ENCODE measurements around the gene PLXNA4.

PLXNA4 gene

DNA sequence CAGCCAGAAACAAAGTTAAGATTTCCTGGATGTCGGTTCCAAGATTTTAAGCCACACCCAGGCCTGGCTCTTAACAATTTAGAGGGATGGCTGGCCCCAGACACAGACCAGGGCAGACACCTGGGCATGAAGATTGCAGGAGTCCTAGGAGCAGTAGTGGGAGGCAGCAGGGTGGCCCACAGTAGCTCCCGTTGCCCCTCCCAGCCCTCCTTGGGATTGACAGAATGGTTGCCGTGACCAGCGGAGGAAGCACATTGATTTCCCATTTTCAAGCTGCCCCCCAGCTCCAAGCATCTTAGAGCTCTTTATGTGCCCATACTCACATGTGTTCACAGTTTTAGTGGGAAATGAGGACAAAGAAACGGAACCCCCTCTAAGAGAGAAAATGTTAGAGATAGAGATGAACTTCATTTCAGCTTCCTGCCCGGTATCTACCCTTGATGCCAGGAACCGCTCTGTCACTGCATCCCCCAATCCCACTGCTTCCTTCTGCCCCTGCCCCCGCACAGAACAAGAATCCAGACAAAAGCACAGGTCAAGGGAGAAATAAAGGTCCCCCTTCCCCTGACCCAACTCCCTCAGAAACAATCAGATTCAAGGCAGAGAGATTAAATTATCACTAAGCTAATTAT, 101.1 kb downstream of the PLXNA4 start:
- no peak for DNase-seq (ENCODE audit: low read depth in 2 of 2)

GRCh38 chr7:132472463-132473120, 103.7 kb downstream of the PLXNA4 start:
- DNase-seq (ENCODE audit: low read depth in 2 of 2), result no peak

DNA sequence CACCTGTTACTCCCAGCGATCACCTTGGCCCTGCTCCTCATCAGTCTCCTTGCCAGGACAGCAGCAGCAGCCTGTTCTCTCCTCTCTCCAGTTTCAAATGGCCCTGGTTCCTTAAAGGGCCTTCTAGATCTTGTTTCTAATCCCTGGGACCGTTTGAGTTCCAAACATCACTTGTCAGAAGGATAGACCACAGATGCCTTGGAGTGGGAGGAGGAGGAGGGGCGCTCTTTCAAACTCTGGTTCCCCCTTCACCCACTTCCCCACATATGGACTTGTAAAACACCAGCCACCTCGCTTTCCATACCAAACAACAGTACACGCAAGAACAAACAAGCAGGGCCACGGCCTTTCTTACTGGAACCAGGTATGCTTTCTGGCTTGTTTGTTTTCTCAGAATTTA, 104.8 kb downstream of the PLXNA4 start:
- no peak for DNase-seq (ENCODE audit: low read depth in 2 of 2)

DNA sequence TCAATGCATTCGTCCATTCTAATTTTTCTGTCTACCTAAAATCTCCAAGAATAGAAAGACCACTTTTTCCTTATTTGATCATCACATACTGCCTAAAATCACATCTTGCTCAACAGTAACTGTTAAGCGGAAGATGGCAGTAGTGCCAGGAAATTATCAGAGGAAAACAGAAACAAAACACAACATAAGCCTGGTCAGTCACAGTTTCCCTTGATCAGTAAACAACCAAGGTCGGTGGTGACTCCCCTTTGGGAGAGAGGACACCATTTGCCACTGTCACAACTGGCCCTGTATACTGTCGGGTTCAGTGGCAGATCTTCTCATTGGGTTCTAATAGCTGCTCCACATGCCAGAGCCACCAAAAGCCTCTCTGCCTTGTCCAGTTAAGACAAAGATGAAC, 106.6 kb downstream of the PLXNA4 start:
- DNase-seq (ENCODE audit: low read depth in 2 of 2), result no peak

GRCh38 chr7:132469264-132469663, 107.0 kb downstream of the PLXNA4 start:
- no peak for DNase-seq (ENCODE audit: low read depth in 2 of 2)

- DNase-seq (ENCODE audit: low read depth in 2 of 2), result no peak
These were observed 109.9 kb downstream of the PLXNA4 start for GRCh38 chr7:132466367-132466766.

- DNase-seq (ENCODE audit: low read depth in 2 of 2), result no peak
These were observed 110.8 kb downstream of the PLXNA4 start for GRCh38 chr7:132465516-132465915.

DNA sequence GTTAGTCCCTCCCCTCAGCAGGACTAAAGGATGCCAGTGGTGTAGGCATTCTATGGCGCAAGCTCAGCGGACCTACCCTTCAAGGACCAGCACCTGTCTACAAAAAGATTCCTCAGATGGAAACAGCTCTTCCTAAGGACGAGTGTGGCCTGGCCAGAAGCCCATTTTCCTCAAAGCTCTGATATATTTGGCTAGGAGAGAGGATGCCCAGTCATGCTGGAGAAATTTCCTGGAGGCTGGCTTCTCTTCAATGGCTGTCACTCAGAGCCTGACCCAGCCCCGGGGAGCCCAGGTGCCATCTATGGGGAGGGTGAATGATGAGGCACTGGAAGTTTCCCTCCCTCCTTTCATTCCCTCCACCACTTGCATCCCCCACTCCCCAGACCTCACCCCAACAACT, 111.5 kb downstream of the PLXNA4 start:
- DNase-seq (ENCODE audit: low read depth in 2 of 2), result no peak

DNA sequence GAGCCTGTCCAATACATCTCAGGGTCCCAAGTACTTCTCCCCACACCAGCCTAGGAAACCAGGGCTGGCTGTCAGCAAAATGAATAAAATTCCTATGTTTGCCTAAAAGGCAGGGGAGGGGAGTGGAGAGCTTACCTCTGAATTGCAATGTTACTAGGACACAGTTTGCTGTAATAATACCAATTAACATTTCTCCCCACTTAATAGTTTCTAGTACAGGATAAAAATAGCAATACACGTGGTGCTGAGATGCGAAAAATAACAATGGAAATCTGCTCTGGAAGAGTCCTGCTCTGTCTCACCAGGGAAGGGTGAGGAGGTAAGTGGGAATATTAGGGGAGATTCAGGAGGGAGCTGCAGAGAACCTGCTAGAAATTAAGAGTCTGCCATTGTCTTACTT, 112.3 kb downstream of the PLXNA4 start:
- no peak for DNase-seq (ENCODE audit: low read depth in 2 of 2)

- no peak for DNase-seq (ENCODE audit: low read depth in 2 of 2)
These were observed 113.8 kb downstream of the PLXNA4 start for GRCh38 chr7:132462478-132462877.

DNA sequence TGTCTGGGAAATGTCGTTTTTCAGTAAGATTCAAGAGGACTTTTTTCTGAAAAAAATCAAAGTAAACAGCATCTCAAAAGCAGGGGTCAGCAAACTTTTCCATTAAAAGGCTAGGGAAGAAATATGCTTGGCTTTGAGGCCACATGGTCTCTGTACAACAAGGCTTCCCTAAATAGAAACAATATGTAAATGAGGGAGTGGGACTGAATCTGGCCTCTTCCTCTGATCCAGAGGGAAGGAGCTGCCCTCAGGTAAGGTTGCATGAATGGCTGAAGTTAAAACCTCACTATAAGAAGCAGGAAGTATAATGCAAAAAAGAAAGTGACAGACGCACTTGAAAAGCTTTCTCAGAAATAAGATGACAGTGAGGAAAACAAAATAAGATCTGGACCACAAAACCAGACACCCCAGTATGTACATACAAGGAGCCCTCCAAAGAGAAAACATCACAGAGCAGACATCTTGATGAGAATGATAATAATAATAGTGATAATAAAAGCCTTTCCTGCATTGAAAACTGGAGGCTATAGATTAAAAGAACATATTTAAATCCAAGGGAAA, 115.2 kb downstream of the PLXNA4 start:
- no peak for DNase-seq (ENCODE audit: low read depth in 2 of 2)

GRCh38 chr7:132458729-132459128, 117.5 kb downstream of the PLXNA4 start:
- DNase-seq (ENCODE audit: low read depth in 2 of 2), result no peak

- no peak for DNase-seq (ENCODE audit: low read depth in 2 of 2)
These were observed 118.6 kb downstream of the PLXNA4 start for GRCh38 chr7:132457658-132458057.

GRCh38 chr7:132456418-132456817, 119.9 kb downstream of the PLXNA4 start:
- no peak for DNase-seq (ENCODE audit: low read depth in 2 of 2)

- no peak for DNase-seq (ENCODE audit: low read depth in 2 of 2)
These were observed 120.9 kb downstream of the PLXNA4 start for GRCh38 chr7:132455378-132455777.

GRCh38 chr7:132453826-132454225, 122.4 kb downstream of the PLXNA4 start:
- DNase-seq (ENCODE audit: low read depth in 2 of 2), result no peak

- DNase-seq (ENCODE audit: low read depth in 2 of 2), result no peak
These were observed 125.1 kb downstream of the PLXNA4 start for GRCh38 chr7:132451161-132451560.

GRCh38 chr7:132450696-132451095, 125.6 kb downstream of the PLXNA4 start:
- no peak for DNase-seq (ENCODE audit: low read depth in 2 of 2)

- no peak for DNase-seq (ENCODE audit: low read depth in 2 of 2)
These were observed 126.1 kb downstream of the PLXNA4 start for GRCh38 chr7:132450188-132450587.

GRCh38 chr7:132446666-132447278, 129.5 kb downstream of the PLXNA4 start:
- DNase-seq (ENCODE audit: low read depth in 2 of 2), result no peak

- no peak for DNase-seq (ENCODE audit: low read depth in 2 of 2)
These were observed 130.0 kb downstream of the PLXNA4 start for GRCh38 chr7:132446260-132446659.

DNA sequence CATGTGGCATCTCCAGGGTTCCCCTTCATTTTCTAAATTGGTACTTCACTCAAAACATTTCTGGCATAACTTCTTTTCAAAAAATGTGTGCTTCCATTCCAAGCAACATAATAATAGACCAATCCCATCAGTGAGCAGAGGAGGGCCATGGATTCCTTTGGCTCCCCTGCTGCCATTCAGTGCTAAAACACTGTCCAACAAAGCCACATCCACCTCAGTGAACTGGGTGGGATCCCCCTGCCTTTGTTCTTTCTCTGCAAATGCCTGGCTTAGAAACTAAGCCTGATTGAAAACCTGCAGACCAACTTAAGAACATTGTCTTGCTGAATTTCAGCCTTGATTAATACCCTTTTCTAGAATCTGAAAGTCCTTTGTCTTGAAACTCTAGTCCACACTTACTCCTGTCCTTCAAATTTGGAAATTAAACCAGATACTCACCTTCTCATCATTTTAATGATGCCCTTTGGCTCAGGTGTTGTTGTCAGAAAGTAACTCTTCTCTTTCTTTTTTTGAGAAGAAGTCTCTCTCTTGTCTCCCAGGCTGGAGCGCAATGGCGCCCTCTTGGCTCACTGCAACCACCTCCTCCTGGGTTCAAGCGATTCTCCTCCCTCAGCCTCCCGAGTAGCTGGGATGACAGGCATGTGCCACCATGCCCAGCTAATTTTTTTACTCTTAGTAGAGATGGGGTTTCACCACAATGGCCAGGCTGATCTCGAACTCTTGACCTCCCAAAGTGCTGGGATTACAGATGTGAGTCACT, 132.3 kb downstream of the PLXNA4 start:
- DNase-seq (ENCODE audit: low read depth in 2 of 2), result no peak

All from stimulated activated CD4-positive, alpha-beta T cell treated with anti-CD3 and anti-CD28 coated beads, Interleukin-12 subunit alpha, Interleukin-12 subunit beta, amount 100 ng/mL, for 24 hours (primary cell).